ENCODE results near the gene PCBP1. TPM values are rescaled to one million over a fixed set of nuclear protein-coding genes. Genes with fewer than 3 reads are reported as not detected.
"Not testable (repeated sequence)": the region's sequence is repeated elsewhere in the genome, so short reads cannot be mapped to it uniquely, and the experiment has no call there.

Gene PCBP1
- total RNA-seq, 1 donor: 55.7 TPM

GRCh38 chr2:70046534-70046933, 40.7 kb upstream of the PCBP1 start:
- no peak for TF ChIP-seq CTCF (IDR thresholded peaks at IDR 0.05; ENCODE audit: extremely low read depth, low read depth, low read length)
- Histone ChIP-seq H3K9me3 (ENCODE audit: low read depth, low read length) (no peaks in the 10 kb centered on the region), H3K4me2 (ENCODE audit: insufficient read depth, low read length) (no peak overlapping the region), H2AFZ (ENCODE audit: low read length) (no peak overlapping the region), H3K27ac (ENCODE audit: low read depth, low read length) (no peak overlapping the region), H3K4me1 (ENCODE audit: insufficient read depth, low read length) (peaks cover 3% of the 10 kb centered on the region), H3K27me3 (ENCODE audit: insufficient read depth, low read length) (no peaks in the 10 kb centered on the region), H3K79me2 (ENCODE audit: insufficient read depth, low read length) (no peaks in the 10 kb centered on the region), H4K20me1 (ENCODE audit: insufficient read depth, low read length) (no peaks in the 10 kb centered on the region), H3K36me3 (ENCODE audit: insufficient read depth, low read length) (peaks cover 17% of the 10 kb centered on the region), H3K4me3 (ENCODE audit: insufficient read depth, low read length) (no peak overlapping the region)
- no peak for DNase-seq (ENCODE audit: insufficient read length, low spot score, missing footprints)

- TF ChIP-seq CTCF (IDR thresholded peaks at IDR 0.05; ENCODE audit: extremely low read depth, low read depth, low read length): no peak
- H3K9me3 ChIP-seq (ENCODE audit: low read depth, low read length): no peaks in the 10 kb centered on the region
Observed at GRCh38 chr2:70047451-70047850, 39.8 kb upstream of the PCBP1 start.

GRCh38 chr2:70049255-70049654, 38.0 kb upstream of the PCBP1 start:
- Histone ChIP-seq H3K27me3 (ENCODE audit: insufficient read depth, low read length) (no peaks in the 10 kb centered on the region), H3K79me2 (ENCODE audit: insufficient read depth, low read length) (no peaks in the 10 kb centered on the region), H3K27ac (ENCODE audit: low read depth, low read length) (no peak overlapping the region), H3K4me2 (ENCODE audit: insufficient read depth, low read length) (no peak overlapping the region), H3K9me3 (ENCODE audit: low read depth, low read length) (no peaks in the 10 kb centered on the region), H3K4me1 (ENCODE audit: insufficient read depth, low read length) (no peaks in the 10 kb centered on the region), H3K4me3 (ENCODE audit: insufficient read depth, low read length) (no peak overlapping the region), H2AFZ (ENCODE audit: low read length) (no peak overlapping the region), H3K36me3 (ENCODE audit: insufficient read depth, low read length) (peaks cover 21% of the 10 kb centered on the region), H4K20me1 (ENCODE audit: insufficient read depth, low read length) (no peaks in the 10 kb centered on the region)
- no peak for DNase-seq (ENCODE audit: insufficient read length, low spot score, missing footprints)
- no peak for TF ChIP-seq CTCF (IDR thresholded peaks at IDR 0.05; ENCODE audit: extremely low read depth, low read depth, low read length)

More at GRCh38 chr2:70047451-70047850, 39.8 kb upstream of the PCBP1 start:
- no peak overlapping the region for H3K4me2 ChIP-seq (ENCODE audit: insufficient read depth, low read length)
- no peaks in the 10 kb centered on the region for H3K4me1 ChIP-seq (ENCODE audit: insufficient read depth, low read length)
- no peaks in the 10 kb centered on the region for H3K79me2 ChIP-seq (ENCODE audit: insufficient read depth, low read length)
- H2AFZ ChIP-seq (ENCODE audit: low read length): no peak overlapping the region
- no peaks in the 10 kb centered on the region for H4K20me1 ChIP-seq (ENCODE audit: insufficient read depth, low read length)
- no peak overlapping the region for H3K27ac ChIP-seq (ENCODE audit: low read depth, low read length)
- DNase-seq (ENCODE audit: insufficient read length, low spot score, missing footprints): no peak
- no peak overlapping the region for H3K4me3 ChIP-seq (ENCODE audit: insufficient read depth, low read length)
- H3K36me3 ChIP-seq (ENCODE audit: insufficient read depth, low read length): peaks cover 17% of the 10 kb centered on the region
- H3K27me3 ChIP-seq (ENCODE audit: insufficient read depth, low read length): no peaks in the 10 kb centered on the region

- no peak for TF ChIP-seq CTCF (IDR thresholded peaks at IDR 0.05; ENCODE audit: extremely low read depth, low read depth, low read length)
- Histone ChIP-seq H3K27ac (ENCODE audit: low read depth, low read length) (no peak overlapping the region), H3K4me2 (ENCODE audit: insufficient read depth, low read length) (no peak overlapping the region), H3K4me3 (ENCODE audit: insufficient read depth, low read length) (no peak overlapping the region), H3K27me3 (ENCODE audit: insufficient read depth, low read length) (no peaks in the 10 kb centered on the region), H3K9me3 (ENCODE audit: low read depth, low read length) (no peaks in the 10 kb centered on the region), H3K36me3 (ENCODE audit: insufficient read depth, low read length) (peaks cover 23% of the 10 kb centered on the region), H2AFZ (ENCODE audit: low read length) (no peak overlapping the region), H3K4me1 (ENCODE audit: insufficient read depth, low read length) (no peaks in the 10 kb centered on the region), H4K20me1 (ENCODE audit: insufficient read depth, low read length) (no peaks in the 10 kb centered on the region), H3K79me2 (ENCODE audit: insufficient read depth, low read length) (no peaks in the 10 kb centered on the region)
- no peak for DNase-seq (ENCODE audit: insufficient read length, low spot score, missing footprints)
Observed at GRCh38 chr2:70050631-70051425, 36.4 kb upstream of the PCBP1 start.

- H3K27me3 ChIP-seq (ENCODE audit: insufficient read depth, low read length); DNase-seq (ENCODE audit: insufficient read length, low spot score, missing footprints); H3K4me1 ChIP-seq (ENCODE audit: insufficient read depth, low read length); H2AFZ ChIP-seq (ENCODE audit: low read length); H3K79me2 ChIP-seq (ENCODE audit: insufficient read depth, low read length); H3K27ac ChIP-seq (ENCODE audit: low read depth, low read length); H4K20me1 ChIP-seq (ENCODE audit: insufficient read depth, low read length); H3K4me3 ChIP-seq (ENCODE audit: insufficient read depth, low read length); H3K9me3 ChIP-seq (ENCODE audit: low read depth, low read length); H3K4me2 ChIP-seq (ENCODE audit: insufficient read depth, low read length): not testable (repeated sequence)
- H3K36me3 ChIP-seq (ENCODE audit: insufficient read depth, low read length): peaks cover 27% of the 10 kb centered on the region
Observed at GRCh38 chr2:70055259-70055658, 32.0 kb upstream of the PCBP1 start.
